ENCODE measurements around the gene PYHIN1.

The PYHIN1 gene

GRCh38 chr1:158931055-158931737 is at the start of gene PYHIN1:
PYHIN1 (plus strand) TSS chr1:158931552; CDS start chr1:158936911, 5,359 bp downstream.
- no peak for DNase-seq

- no peak for DNase-seq
Measured at GRCh38 chr1:158893654-158894053, 37.7 kb upstream of the PYHIN1 start.

- DNase-seq: no peak
Measured at GRCh38 chr1:158898722-158899121, 32.6 kb upstream of the PYHIN1 start.

- DNase-seq: no peak
Measured at GRCh38 chr1:158901623-158902022, 29.7 kb upstream of the PYHIN1 start.

- DNase-seq: no peak
Measured at GRCh38 chr1:158916085-158916484, 15.3 kb upstream of the PYHIN1 start.

- DNase-seq: no peak
Measured at GRCh38 chr1:158924677-158925076, 6.7 kb upstream of the PYHIN1 start.

- DNase-seq: no peak
Measured at GRCh38 chr1:158930504-158930903, 848 bp upstream of the PYHIN1 start.

- no peak for DNase-seq
Measured at GRCh38 chr1:158932171-158932570, 819 bp downstream of the PYHIN1 start.

- no peak for DNase-seq
Measured at GRCh38 chr1:158933621-158934020, 2.3 kb downstream of the PYHIN1 start.

GRCh38 chr1:158939180-158939579 is 7.8 kb downstream of the PYHIN1 start:
- DNase-seq: no peak

GRCh38 chr1:158941317-158941716 is 10.0 kb downstream of the PYHIN1 start:
- no peak for DNase-seq

GRCh38 chr1:158942490-158942889 is 11.1 kb downstream of the PYHIN1 start:
- no peak for DNase-seq

GRCh38 chr1:158943059-158943458 is 11.7 kb downstream of the PYHIN1 start:
- DNase-seq: no peak

- no peak for DNase-seq
Measured at GRCh38 chr1:158945061-158945460, 13.7 kb downstream of the PYHIN1 start.

- DNase-seq: no peak
Measured at GRCh38 chr1:158946785-158947184, 15.4 kb downstream of the PYHIN1 start.

GRCh38 chr1:158951956-158952355 is 20.6 kb downstream of the PYHIN1 start:
- DNase-seq: no peak

GRCh38 chr1:158952416-158952815 is 21.1 kb downstream of the PYHIN1 start:
- DNase-seq: no peak

GRCh38 chr1:158961178-158961577 is 29.8 kb downstream of the PYHIN1 start:
- DNase-seq: no peak

- DNase-seq: no peak
Measured at GRCh38 chr1:158962983-158963382, 31.6 kb downstream of the PYHIN1 start.

- no peak for DNase-seq
Measured at GRCh38 chr1:158969166-158969565, 37.8 kb downstream of the PYHIN1 start.

- no peak for DNase-seq
Measured at GRCh38 chr1:158969855-158970254, 38.5 kb downstream of the PYHIN1 start.

GRCh38 chr1:158972841-158973240 is 41.5 kb downstream of the PYHIN1 start:
- peak in 1 of 2 experiments; percentile 11 for DNase-seq

GRCh38 chr1:158976219-158976618 is 44.9 kb downstream of the PYHIN1 start:
- no peak for DNase-seq

- DNase-seq: no peak
Measured at GRCh38 chr1:158978730-158979129, 47.4 kb downstream of the PYHIN1 start.

GRCh38 chr1:158979229-158979628 is 47.9 kb downstream of the PYHIN1 start:
- no peak for DNase-seq
